Endothelial cell of umbilical vein (primary cell): ENCODE results near the gene IL22RA1. TPM values are rescaled to one million over a fixed set of nuclear protein-coding genes. Genes with fewer than 3 reads are reported as not detected.

Experiments
- BruUV-seq: library from RNA; stranded (reverse); fragments of 400-500 nt; replicated peaks from 2 replicates; lab custom pipeline; 2021; lab: Mats Ljungman, UMichigan
- CTCF ChIA-PET: fragments of 300-600, 350-600 bp; sonication (Branson Sonifier 250); formaldehyde crosslinking; loops from one replicate; lab custom pipeline; 2021; ENCODE audit warnings: antibody characterized with exemption, inconsistent platforms; lab: Charles Lee
- POLR2A ChIA-PET: fragments of 300-600, 350-600 bp; sonication (Branson Sonifier 250); formaldehyde crosslinking; loops from one replicate; lab custom pipeline; 2021; ENCODE audit warnings: antibody characterized with exemption, inconsistent platforms; lab: Charles Lee
- DNase-seq: peaks from one replicate; pipeline ENCODE4 v3.0.0-alpha.2; 2011; ENCODE audit warnings: low read depth, low spot score
- FAIRE-seq: peaks from 2 replicates; lab custom pipeline; 2011; peaks lifted over from hg19 to GRCh38; lab: Jason Lieb, UNC
- H2AFZ ChIP-seq: 2 replicates; pipeline ENCODE4 v1.6.0; 2012; ENCODE audit warnings: low read depth, low read length, control low read depth, inconsistent platforms
- H3K27ac ChIP-seq: 2 replicates; pipeline ENCODE4 v1.5.1; 2011; ENCODE audit warnings: low read depth, mild to moderate bottlenecking, control low read depth, low read length, moderate library complexity; ENCODE audit not compliant: insufficient read depth
- H3K27me3 ChIP-seq, 2 experiments: 2 replicates each; pipeline versions ENCODE4 v1.6.0 to v1.6.1; 2011; ENCODE audit warnings: low read length in 2 of 2, mixed read lengths in 1 of 2; ENCODE audit not compliant: control insufficient read depth in 2 of 2, insufficient read depth in 2 of 2
- H3K36me3 ChIP-seq, 2 experiments: 2 replicates in 1 of 2; 3 replicates in 1 of 2; pipeline ENCODE4 v1.5.1; 2011; ENCODE audit warnings: low read length in 2 of 2, mild to moderate bottlenecking in 1 of 2, moderate library complexity in 1 of 2; ENCODE audit not compliant: control insufficient read depth in 2 of 2, insufficient read depth in 2 of 2; ENCODE audit errors: extremely low read depth in 1 of 2
- H3K4me1 ChIP-seq: 3 replicates; pipeline ENCODE4 v1.5.1; 2011; ENCODE audit warnings: mild to moderate bottlenecking, low read length; ENCODE audit not compliant: control insufficient read depth, insufficient read depth; ENCODE audit errors: extremely low read depth
- H3K4me2 ChIP-seq: 2 replicates; pipeline ENCODE4 v1.6.1; 2011; ENCODE audit warnings: low read length, control low read depth, mixed read lengths; ENCODE audit not compliant: insufficient read depth
- H3K4me3 ChIP-seq, 3 experiments: fragments of 200-600 bp in 1 of 3; sonication (generic), shearing (Covaris generic) in 1 of 3; replicated peaks in 1 of 3; 2 replicates each; pipeline ENCODE4 v1.5.1; 2011 to 2016; ENCODE audit warnings: control low read depth in 3 of 3, low read length in 3 of 3, mild to moderate bottlenecking in 2 of 3, inconsistent platforms in 1 of 3, low read depth in 1 of 3, moderate library complexity in 1 of 3; ENCODE audit not compliant: insufficient read depth in 1 of 3
- H3K79me2 ChIP-seq: 2 replicates; pipeline ENCODE4 v1.6.0; 2012; ENCODE audit warnings: low read length, inconsistent platforms; ENCODE audit not compliant: control insufficient read depth, insufficient read depth
- H3K9ac ChIP-seq: replicated peaks from 2 replicates; pipeline ENCODE3; 2011; ENCODE audit warnings: low read length, control low read depth; ENCODE audit not compliant: insufficient read depth; ENCODE audit errors: extremely low read depth
- H3K9me1 ChIP-seq: replicated peaks from 3 replicates; pipeline ENCODE4 v1.6.0; 2011; ENCODE audit warnings: mild to moderate bottlenecking, low read length; ENCODE audit not compliant: control insufficient read depth, insufficient read depth; ENCODE audit errors: extremely low read depth
- H3K9me3 ChIP-seq: replicated peaks from 2 replicates; pipeline ENCODE4 v1.5.1; 2012; ENCODE audit warnings: low read length, inconsistent platforms; ENCODE audit not compliant: control insufficient read depth, insufficient read depth
- H4K20me1 ChIP-seq: replicated peaks from 2 replicates; pipeline ENCODE3; 2011; ENCODE audit warnings: mild to moderate bottlenecking, low read length; ENCODE audit not compliant: control insufficient read depth, insufficient read depth; ENCODE audit errors: extremely low read depth
- EZH2 ChIP-seq: IDR thresholded peaks from 2 replicates; pipeline ENCODE4 v1.6.1; 2012; ENCODE audit warnings: borderline replicate concordance, low read depth, mild to moderate bottlenecking, moderate library complexity, low read length, inconsistent platforms; ENCODE audit not compliant: severe bottlenecking
- GATA2 ChIP-seq: IDR thresholded peaks from 2 replicates; pipeline ENCODE4 v1.7.0; 2011; ENCODE audit warnings: low read depth, mild to moderate bottlenecking, moderate library complexity, mixed read lengths, low read length; ENCODE audit not compliant: insufficient read length, insufficient read depth
- MYC ChIP-seq: IDR thresholded peaks from one replicate; pipeline ENCODE4 v1.6.1; 2011; ENCODE audit warnings: mild to moderate bottlenecking, low read depth, low read length
- POLR2A ChIP-seq: IDR thresholded peaks from 2 replicates; pipeline ENCODE4 v1.6.1; 2012; ENCODE audit warnings: low read depth, mild to moderate bottlenecking, control low read depth, low read length
- dilution Hi-C: fragments of 300-500 bp; cut with MboI; formaldehyde crosslinking; loops from one replicate; pipeline ENCODE4 v1.15.0; 2019; ENCODE audit warnings: low sequenced_read_pairs; ENCODE audit not compliant: extremely low pct_ligation_motif_present
- intact Hi-C: fragments of 100-400 bp; cut with micrococcal nuclease; formaldehyde crosslinking; loops from one replicate; pipeline ENCODE4 v1.10.0; 2022
- polyA plus RNA-seq, 4 experiments: library from polyadenylated mRNA; depleted of rRNA in 3 of 4; stranded (reverse) in 3 of 4; unstranded in 1 of 4; fragments of >200 nt; gene quantifications; 2 replicates each; pipeline versions ENCODE4 v1.2.1 to v1.2.3, GENCODE V29; 2011 to 2012; ENCODE audit warnings: missing spikeins in 1 of 4
- total RNA-seq: library from RNA; stranded (reverse); gene quantifications from 2 replicates; pipeline ENCODE4 v1.2.3, GENCODE V29; 2021
- TF ChIP-seq, protein P1 (sequence below), 2 donors: IDR thresholded peaks; 1 replicate in 1 of 2; 2 replicates in 1 of 2; pipeline ENCODE4 v1.5.1; 2011; ENCODE audit warnings: low read length in 2 of 2, mild to moderate bottlenecking in 2 of 2, moderate library complexity in 2 of 2, control low read depth in 1 of 2, inconsistent platforms in 1 of 2, low read depth in 1 of 2; ENCODE audit not compliant: insufficient read depth in 1 of 2; ENCODE audit errors: extremely low read depth in 1 of 2
- TF ChIP-seq, protein P2 (sequence below): IDR thresholded peaks from 2 replicates; pipeline ENCODE4 v1.6.1; 2011; ENCODE audit not compliant: insufficient read depth, insufficient read length

IL22RA1 gene
- total and polyA plus RNA-seq, 2 donors (not counting 3 experiments of a cell fraction or from before 2014, with no cell fraction given) = not detected

DNA sequence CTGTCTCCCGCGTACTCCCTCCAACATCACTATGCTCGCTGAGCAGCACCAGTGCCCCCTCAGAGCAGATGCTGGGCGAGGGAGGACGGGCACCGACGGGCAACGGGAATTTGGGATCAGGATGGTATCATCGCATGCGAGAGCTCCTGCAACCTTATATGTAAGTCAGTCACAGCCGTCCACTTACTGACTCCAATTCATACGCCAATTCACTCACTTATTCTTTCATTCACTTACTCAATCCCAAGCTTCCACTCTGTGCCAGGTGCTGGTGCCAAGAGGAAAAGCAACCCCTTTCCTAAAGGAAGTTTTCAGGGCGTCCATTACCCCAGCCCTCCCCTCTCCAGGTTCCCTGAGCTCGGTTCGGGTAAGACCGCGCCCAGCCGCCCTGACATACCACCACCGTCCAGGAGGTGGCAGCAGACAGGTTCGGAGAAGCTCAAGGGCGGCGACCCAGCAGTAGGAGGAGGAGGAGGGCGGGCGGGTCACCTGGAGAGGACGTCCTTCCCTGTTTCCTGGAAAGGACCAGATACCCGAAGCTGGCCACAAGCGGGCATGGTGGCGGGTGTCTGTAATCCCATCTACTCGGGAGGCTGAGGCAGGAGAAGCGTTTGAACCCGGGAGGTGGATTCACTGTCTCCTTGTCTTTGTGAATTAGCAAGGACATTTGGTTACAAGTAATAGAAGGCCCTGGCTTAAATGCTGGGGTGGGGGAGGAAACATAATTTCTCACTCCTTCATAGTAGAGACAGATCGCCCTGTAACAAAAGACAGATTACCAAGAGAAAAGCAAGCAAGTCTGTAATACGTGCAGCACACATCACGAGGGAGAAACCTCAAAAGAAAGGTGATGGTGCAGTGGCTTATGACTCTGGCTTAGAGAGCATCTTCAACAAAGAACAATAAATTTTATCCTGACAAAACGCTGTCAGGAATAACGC lies 7.6 kb upstream of the IL22RA1 start:
- H3K36me3 ChIP-seq = no peaks in the 10 kb centered on the region
- intact Hi-C loops = loop anchor here (1.0 to 5.0 kb wide), 3 partner anchors 79 to 437 kb away; no protein-coding TSS in a partner anchor
- POLR2A ChIA-PET = interaction anchor here (0.6 kb wide), 1 partner anchor 227 kb away, joined by 5 read pairs; no protein-coding TSS in a partner anchor
- peaks cover 11% of the 10 kb centered on the region in 2 experiments for H3K27me3 ChIP-seq
- no peaks in the 10 kb centered on the region for H3K79me2 ChIP-seq
- peak overlapping the region; percentile 82 for H2AFZ ChIP-seq
- H3K9ac ChIP-seq = no peak overlapping the region
- peak overlapping the region in 1 of 3 experiments; percentile 19 for H3K4me3 ChIP-seq
- no peaks in the 10 kb centered on the region for H4K20me1 ChIP-seq
- dilution Hi-C loops = no loop called here
- no TSS peak for BruUV-seq
- TF ChIP-seq GATA2 (no peak), EZH2 (no peak), POLR2A (no peak), MYC (no peak)
- TF ChIP-seq, protein P1, sequence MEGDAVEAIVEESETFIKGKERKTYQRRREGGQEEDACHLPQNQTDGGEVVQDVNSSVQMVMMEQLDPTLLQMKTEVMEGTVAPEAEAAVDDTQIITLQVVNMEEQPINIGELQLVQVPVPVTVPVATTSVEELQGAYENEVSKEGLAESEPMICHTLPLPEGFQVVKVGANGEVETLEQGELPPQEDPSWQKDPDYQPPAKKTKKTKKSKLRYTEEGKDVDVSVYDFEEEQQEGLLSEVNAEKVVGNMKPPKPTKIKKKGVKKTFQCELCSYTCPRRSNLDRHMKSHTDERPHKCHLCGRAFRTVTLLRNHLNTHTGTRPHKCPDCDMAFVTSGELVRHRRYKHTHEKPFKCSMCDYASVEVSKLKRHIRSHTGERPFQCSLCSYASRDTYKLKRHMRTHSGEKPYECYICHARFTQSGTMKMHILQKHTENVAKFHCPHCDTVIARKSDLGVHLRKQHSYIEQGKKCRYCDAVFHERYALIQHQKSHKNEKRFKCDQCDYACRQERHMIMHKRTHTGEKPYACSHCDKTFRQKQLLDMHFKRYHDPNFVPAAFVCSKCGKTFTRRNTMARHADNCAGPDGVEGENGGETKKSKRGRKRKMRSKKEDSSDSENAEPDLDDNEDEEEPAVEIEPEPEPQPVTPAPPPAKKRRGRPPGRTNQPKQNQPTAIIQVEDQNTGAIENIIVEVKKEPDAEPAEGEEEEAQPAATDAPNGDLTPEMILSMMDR (IDR thresholded peaks at IDR 0.05; ENCODE audit: extremely low read depth in 1 of 2, insufficient read depth in 1 of 2, low read depth in 1 of 2, low read length in 2 of 2) = peak; percentile 79 to 94
- TF ChIP-seq, protein P2, sequence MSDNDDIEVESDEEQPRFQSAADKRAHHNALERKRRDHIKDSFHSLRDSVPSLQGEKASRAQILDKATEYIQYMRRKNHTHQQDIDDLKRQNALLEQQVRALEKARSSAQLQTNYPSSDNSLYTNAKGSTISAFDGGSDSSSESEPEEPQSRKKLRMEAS = no peak
- FAIRE-seq (peak; percentile 62), DNase-seq (peak; percentile 83)
- peaks cover 11% of the 10 kb centered on the region for H3K4me1 ChIP-seq
- CTCF ChIA-PET = interaction anchor here (0.6 to 2.8 kb wide), 53 partner anchors 8 to 492 kb away, joined by 3 to 81 read pairs (median 4); partner anchors contain the start of genes MYOM3 and NIPAL3
- no peak overlapping the region for H3K27ac ChIP-seq
- no peaks in the 10 kb centered on the region for H3K9me1 ChIP-seq
- no peaks in the 10 kb centered on the region for H3K9me3 ChIP-seq
- H3K4me2 ChIP-seq = peak overlapping the region; percentile 66
